PC-9 (cell line): ENCODE measurements around the gene PLCL2.

Experiments
- EZH2 ChIP-seq: fragments of 200-600 bp; sonication (generic); IDR thresholded peaks from 2 replicates; pipeline ENCODE4 v1.8.0; 2017; ENCODE audit warnings: antibody characterized with exemption, low read depth
- TF ChIP-seq, protein P1 (sequence below): fragments of 200-600 bp; sonication (generic); conservative IDR thresholded peaks from 2 replicates; pipeline ENCODE4 v1.6.1; 2017; ENCODE audit warnings: mixed run types, antibody characterized with exemption, mild to moderate bottlenecking, moderate library complexity

DNA sequence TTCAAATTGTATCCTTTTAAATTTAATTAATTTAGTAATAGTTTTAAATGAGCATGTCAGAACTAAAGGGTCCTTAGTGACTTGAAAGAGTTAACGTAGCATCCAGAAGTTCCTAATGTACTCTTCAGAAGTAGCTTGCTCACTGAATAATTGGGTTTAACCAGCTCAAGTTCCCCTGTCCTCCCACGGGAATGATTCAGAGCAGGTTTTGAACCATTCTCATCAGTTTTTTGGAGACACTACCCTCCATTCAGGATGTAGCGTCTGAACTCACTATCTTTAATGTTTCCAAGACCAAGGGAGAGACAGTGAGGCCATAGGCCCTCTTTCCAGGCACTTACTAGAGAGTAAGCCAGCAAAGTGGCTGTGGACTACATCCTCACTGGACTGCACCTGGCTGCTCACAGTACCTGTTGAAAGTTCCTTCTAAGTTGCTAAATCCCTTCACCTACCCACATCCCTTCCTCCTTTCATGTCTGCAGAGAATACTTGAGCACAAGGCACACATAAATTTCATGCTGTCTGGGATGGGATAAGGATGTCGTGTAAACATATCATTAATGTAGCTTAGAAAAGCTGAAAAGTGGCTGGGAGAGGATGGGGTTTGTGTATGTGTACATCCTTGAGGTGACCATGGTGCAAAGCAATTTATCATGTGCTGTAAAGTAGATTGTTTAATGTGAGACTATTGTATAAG is 146.3 kb downstream of the PLCL2 start:
- TF ChIP-seq, protein P1, sequence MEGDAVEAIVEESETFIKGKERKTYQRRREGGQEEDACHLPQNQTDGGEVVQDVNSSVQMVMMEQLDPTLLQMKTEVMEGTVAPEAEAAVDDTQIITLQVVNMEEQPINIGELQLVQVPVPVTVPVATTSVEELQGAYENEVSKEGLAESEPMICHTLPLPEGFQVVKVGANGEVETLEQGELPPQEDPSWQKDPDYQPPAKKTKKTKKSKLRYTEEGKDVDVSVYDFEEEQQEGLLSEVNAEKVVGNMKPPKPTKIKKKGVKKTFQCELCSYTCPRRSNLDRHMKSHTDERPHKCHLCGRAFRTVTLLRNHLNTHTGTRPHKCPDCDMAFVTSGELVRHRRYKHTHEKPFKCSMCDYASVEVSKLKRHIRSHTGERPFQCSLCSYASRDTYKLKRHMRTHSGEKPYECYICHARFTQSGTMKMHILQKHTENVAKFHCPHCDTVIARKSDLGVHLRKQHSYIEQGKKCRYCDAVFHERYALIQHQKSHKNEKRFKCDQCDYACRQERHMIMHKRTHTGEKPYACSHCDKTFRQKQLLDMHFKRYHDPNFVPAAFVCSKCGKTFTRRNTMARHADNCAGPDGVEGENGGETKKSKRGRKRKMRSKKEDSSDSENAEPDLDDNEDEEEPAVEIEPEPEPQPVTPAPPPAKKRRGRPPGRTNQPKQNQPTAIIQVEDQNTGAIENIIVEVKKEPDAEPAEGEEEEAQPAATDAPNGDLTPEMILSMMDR: no peak
- TF ChIP-seq EZH2: no peak
